Measurements from ENCODE around the gene LMNTD2. TPM values are rescaled to one million over a fixed set of nuclear protein-coding genes. Genes with fewer than 3 reads are reported as not detected.
A peak's percentile ranks its signal among the peaks of the same experiment; 100 is the strongest.

The LMNTD2 gene
- total RNA-seq, 4 donors from 2014 or later, result 7.6 to 20.4 (median 11.2) TPM

DNA sequence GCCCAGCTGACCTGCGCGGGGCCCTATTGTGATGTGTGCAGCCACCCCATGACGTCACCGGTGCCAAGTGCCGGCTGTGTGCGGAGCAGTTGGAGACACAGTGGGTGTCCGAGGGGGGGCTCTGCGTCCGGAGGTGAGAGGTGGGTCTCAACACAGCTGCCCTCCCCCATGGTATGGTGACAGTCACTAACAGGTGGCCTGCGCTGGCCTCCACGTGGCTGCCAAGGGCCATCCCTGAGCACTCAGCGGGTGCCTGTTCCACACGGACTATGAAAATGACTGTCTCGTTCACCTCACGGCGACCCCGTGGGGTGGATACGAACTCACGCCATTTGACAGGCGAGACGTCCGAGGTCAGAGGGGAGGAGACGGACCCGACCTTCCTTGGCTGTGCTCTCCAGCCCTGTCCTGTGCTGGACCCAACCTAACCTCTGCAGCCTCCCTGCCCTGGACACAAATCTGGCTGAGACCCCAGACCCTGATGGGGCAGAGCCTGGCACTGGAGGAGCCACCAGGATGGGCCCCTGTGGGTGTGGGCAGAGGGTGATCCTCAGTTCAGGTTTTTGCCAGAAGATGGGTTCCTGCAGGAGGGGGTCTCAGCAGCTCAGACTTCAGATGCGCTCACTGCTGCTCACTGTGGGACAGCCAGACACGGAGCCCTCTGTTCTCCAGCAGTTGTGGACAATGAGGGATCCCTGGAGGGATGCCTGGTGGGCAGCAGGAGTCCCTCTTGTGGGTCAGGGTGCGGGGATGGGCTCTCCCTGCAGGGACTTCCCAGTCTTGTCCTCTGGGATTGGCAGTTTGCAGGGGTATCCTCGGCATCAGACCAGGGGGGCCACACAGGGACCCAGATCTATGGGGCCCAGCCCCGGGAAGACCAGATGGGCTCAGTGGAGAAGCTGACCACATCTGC is 31.5 kb downstream of the LMNTD2 start:
- peak in 1 of 2 donors; percentile 81 for DNase-seq (ENCODE audit: low spot score in 2 of 2)
- intact Hi-C loops (cut with DNase I; ENCODE audit: low total_unique reads), result no loop called here
- TF ChIP-seq, protein P1, sequence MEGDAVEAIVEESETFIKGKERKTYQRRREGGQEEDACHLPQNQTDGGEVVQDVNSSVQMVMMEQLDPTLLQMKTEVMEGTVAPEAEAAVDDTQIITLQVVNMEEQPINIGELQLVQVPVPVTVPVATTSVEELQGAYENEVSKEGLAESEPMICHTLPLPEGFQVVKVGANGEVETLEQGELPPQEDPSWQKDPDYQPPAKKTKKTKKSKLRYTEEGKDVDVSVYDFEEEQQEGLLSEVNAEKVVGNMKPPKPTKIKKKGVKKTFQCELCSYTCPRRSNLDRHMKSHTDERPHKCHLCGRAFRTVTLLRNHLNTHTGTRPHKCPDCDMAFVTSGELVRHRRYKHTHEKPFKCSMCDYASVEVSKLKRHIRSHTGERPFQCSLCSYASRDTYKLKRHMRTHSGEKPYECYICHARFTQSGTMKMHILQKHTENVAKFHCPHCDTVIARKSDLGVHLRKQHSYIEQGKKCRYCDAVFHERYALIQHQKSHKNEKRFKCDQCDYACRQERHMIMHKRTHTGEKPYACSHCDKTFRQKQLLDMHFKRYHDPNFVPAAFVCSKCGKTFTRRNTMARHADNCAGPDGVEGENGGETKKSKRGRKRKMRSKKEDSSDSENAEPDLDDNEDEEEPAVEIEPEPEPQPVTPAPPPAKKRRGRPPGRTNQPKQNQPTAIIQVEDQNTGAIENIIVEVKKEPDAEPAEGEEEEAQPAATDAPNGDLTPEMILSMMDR (IDR thresholded peaks at IDR 0.05), result no peak
- no peak for TF ChIP-seq POLR2A (IDR thresholded peaks at IDR 0.05)
- H3K4me3 ChIP-seq (ENCODE audit: low read depth, poor library complexity, severe bottlenecking), result no peak overlapping the region
- 69 to 73% methylated on average over 19 to 28 of the region's 29 CpGs for WGBS, 2 donors

DNA sequence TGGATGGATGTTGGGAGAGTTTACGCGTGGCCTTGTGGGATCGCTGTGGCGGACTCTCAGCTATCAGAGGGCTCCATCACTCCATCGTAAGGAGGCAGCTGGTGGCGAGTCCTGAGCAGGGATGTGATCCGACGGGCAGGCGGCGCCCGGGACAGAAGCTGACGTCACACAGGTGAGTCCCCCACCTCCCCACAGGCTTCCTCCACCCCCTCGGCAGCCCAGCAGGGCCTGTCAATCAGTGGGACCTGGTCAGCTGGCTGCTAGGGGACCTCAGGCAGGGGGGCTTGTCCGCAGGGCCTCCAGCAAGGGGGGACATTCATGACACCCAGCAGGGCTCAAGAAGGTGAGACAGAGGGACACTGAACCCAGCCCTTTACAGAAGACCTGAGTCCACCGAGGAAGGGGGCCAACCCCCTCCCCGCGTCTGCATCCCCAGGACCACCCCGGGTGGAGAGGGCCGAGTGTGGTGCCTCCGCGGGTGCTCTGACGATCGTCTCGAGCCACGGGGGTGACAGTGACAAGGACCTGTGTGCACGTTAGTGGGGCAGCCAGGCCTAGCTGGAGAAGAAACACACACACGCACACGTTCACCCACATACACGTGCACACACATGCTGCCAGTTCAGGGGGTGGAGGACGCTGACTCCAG is 32.2 kb downstream of the LMNTD2 start:
- no peak for TF ChIP-seq POLR2A (IDR thresholded peaks at IDR 0.05)
- TF ChIP-seq, protein P1 (IDR thresholded peaks at IDR 0.05), result no peak
- no peak overlapping the region for H3K4me3 ChIP-seq (ENCODE audit: low read depth, poor library complexity, severe bottlenecking)
- DNase-seq (ENCODE audit: low spot score in 2 of 2), result peak in 1 of 2 donors; percentile 82
- WGBS, 2 donors, result 78% methylated on average over 20 to 30 of the region's 30 CpGs
- intact Hi-C loops (cut with DNase I; ENCODE audit: low total_unique reads), result no loop called here

DNA sequence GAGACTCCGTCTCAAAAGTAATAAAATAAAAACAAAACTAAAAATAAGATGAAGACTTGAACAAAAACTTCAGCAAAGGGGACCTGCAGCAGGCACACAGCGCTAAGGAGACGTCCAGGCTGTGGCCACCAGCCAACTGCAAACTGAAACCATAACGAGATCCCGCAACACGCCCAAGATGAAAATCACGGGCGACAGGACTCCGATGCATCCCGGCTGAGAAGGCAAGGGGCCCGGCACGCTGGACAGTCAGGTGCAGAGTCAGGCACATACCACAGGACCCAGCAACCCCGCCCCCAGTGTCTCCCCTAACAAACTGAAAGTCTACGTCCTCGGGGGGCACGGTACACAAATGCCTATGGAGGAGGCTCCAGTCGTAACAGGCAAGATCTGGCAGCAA is 34.3 kb downstream of the LMNTD2 start:
- H3K4me3 ChIP-seq (ENCODE audit: low read depth, poor library complexity, severe bottlenecking), result no peak overlapping the region
- intact Hi-C loops (cut with DNase I; ENCODE audit: low total_unique reads), result no loop called here
- DNase-seq (ENCODE audit: low spot score in 2 of 2), result peak in 1 of 2 donors; percentile 83
- WGBS, 2 donors, result 49 to 77% methylated on average over 15 to 17 of the region's 17 CpGs
- TF ChIP-seq, protein P1 (IDR thresholded peaks at IDR 0.05), result no peak
- TF ChIP-seq POLR2A (IDR thresholded peaks at IDR 0.05), result no peak

DNA sequence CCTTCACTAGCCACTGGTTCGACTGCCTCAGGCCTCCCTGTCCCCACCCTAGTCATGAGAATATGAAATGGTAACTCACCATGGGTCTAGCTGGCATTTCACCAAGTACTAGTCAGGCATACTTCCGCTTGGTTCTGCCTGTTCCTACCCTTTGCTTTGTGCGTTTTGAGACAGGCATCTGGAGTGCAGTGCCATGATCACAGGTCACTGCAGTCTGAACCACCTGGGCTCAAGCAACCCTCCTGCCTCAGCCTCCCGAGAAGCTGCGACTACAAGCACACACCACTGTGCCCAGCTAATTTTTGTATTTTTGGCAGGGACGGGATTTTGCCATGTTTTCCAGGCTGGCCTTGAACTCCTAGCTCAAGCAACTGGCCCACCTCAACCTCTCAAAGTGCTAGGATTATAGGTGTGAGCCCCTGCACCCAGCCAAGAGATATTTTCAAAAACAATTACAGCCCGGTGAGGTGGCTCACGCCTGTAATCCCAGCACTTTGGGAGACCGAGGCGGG is 39.3 kb downstream of the LMNTD2 start:
- 88 to 94% methylated on average over 10 of the region's 10 CpGs for WGBS, 2 donors
- no peak overlapping the region for H3K4me3 ChIP-seq (ENCODE audit: low read depth, poor library complexity, severe bottlenecking)
- TF ChIP-seq, protein P1 (IDR thresholded peaks at IDR 0.05), result no peak
- TF ChIP-seq POLR2A (IDR thresholded peaks at IDR 0.05), result no peak
- peak in 1 of 2 donors; percentile 70 for DNase-seq (ENCODE audit: low spot score in 2 of 2)
- intact Hi-C loops (cut with DNase I; ENCODE audit: low total_unique reads), result no loop called here

DNA sequence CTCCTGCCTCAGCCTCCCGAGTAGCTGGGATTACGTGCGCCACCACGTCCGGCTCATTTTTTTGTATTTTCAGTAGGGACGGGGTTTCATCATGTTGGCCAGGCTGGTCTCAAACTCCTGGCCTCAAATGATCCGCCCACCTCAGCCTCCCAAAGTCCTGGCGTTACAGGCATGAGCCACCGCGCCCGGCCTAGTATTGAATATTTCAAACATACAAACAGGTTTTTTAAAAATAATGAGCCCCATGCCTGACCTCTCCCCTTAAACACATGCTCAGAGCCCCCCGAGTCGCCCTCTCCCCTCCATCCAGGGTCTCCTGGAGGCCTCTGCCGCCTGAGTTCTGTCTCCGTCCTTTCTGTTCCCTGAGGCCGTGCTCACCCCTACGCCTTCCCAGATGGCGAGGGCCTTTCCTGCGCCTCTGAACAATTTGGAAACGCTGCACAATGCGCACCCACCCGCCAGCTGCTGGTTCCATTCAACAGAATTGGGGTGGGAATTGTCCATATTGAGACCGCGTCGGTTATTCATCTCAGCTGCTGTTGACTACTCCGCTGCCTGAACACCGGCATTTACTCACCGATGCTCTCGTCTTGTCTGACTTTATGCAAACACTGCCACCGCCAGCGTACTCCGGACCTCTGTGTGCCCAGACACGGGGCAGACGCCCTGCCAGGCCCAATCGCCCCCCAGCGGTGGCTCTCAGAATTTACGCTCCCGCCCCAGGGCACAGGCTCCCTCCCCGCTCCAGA is 39.9 kb downstream of the LMNTD2 start:
- no peak for TF ChIP-seq POLR2A (IDR thresholded peaks at IDR 0.05)
- TF ChIP-seq, protein P1 (IDR thresholded peaks at IDR 0.05), result no peak

More for the DNA sequence above, 39.9 kb downstream of the LMNTD2 start:
- 92 to 94% methylated on average over 39 of the region's 39 CpGs for WGBS, 2 donors
- H3K4me3 ChIP-seq (ENCODE audit: low read depth, poor library complexity, severe bottlenecking), result no peak overlapping the region
- DNase-seq (ENCODE audit: low spot score in 2 of 2), result peak in 1 of 2 donors; percentile 86
- intact Hi-C loops (cut with DNase I; ENCODE audit: low total_unique reads), result no loop called here
